GM18499 (cell line): ENCODE results near the gene TNFRSF13B.
"Not testable (repeated sequence)": the region's sequence is repeated elsewhere in the genome, so short reads cannot be mapped to it uniquely, and the experiment has no call there.

Experiments
- ATAC-seq: cut with Tn5 transposase; IDR thresholded peaks from one replicate; pipeline ENCODE4 v1.9.1; 2021; ENCODE audit warnings: moderate number of reproducible peaks; ENCODE audit not compliant: insufficient read depth, unreplicated experiment

Gene TNFRSF13B

GRCh38 chr17:17007891-17008290 lies 36.0 kb upstream of the TNFRSF13B start:
- ATAC-seq, result not testable (repeated sequence)

GRCh38 chr17:17004997-17005614 lies 33.2 kb upstream of the TNFRSF13B start:
- not testable (repeated sequence) for ATAC-seq

GRCh38 chr17:17004251-17004996 lies 32.5 kb upstream of the TNFRSF13B start:
- ATAC-seq, result no peak

GRCh38 chr17:17002731-17003715 lies 31.1 kb upstream of the TNFRSF13B start:
- ATAC-seq, result not testable (repeated sequence)

- no peak for ATAC-seq
Measured at GRCh38 chr17:17001874-17002520, 30.1 kb upstream of the TNFRSF13B start.

GRCh38 chr17:17001076-17001777 lies 29.3 kb upstream of the TNFRSF13B start:
- no peak for ATAC-seq

- ATAC-seq, result no peak
Measured at GRCh38 chr17:16999931-17000625, 28.2 kb upstream of the TNFRSF13B start.

GRCh38 chr17:16997514-16998429 lies 25.9 kb upstream of the TNFRSF13B start:
- no peak for ATAC-seq

GRCh38 chr17:16996726-16997125 lies 24.8 kb upstream of the TNFRSF13B start:
- ATAC-seq, result not testable (repeated sequence)

GRCh38 chr17:16995930-16996329 lies 24.0 kb upstream of the TNFRSF13B start:
- ATAC-seq, result no peak

- ATAC-seq, result no peak
Measured at GRCh38 chr17:16994631-16995030, 22.7 kb upstream of the TNFRSF13B start.

GRCh38 chr17:16991349-16992009 lies 19.6 kb upstream of the TNFRSF13B start:
- no peak for ATAC-seq

- no peak for ATAC-seq
Measured at GRCh38 chr17:16989953-16990860, 18.3 kb upstream of the TNFRSF13B start.

- ATAC-seq, result no peak
Measured at GRCh38 chr17:16989230-16989952, 17.5 kb upstream of the TNFRSF13B start.

- ATAC-seq, result no peak
Measured at GRCh38 chr17:16988749-16989229, 16.9 kb upstream of the TNFRSF13B start.
